Right lobe of liver (tissue), 6 donors: ENCODE measurements around the gene GRB7. TPM values are rescaled to one million over a fixed set of nuclear protein-coding genes. Genes with fewer than 3 reads are reported as not detected.
"Not testable (repeated sequence)": the region's sequence is repeated elsewhere in the genome, so short reads cannot be mapped to it uniquely, and the experiment has no call there.

Experiments used
- ATAC-seq, 4 donors: fragments of 200-7000 bp; cut with Tn5 transposase; one replicate each; pipeline ENCODE4 v1.9.1; 2020; ENCODE audit warnings: mild to moderate bottlenecking in 4 of 4, moderate library complexity in 4 of 4
- DNase-seq, 3 donors: peaks; one replicate each; pipeline ENCODE4 v3.0.0-alpha.2; 2020
- H3K27ac ChIP-seq, 3 donors: fragments of 200-600 bp; one replicate each; pipeline ENCODE4 v1.8.0; 2022
- H3K27me3 ChIP-seq, 2 donors: fragments of 200-600 bp; one replicate each; pipeline ENCODE4 v1.8.0; 2022
- H3K36me3 ChIP-seq, 4 donors: fragments of 200-600 bp; sonication (generic) in 1 of 4; one replicate each; pipeline versions ENCODE4 v1.5.1 to v1.8.0; 2017 to 2022; ENCODE audit warnings: control low read depth in 1 of 4
- H3K4me1 ChIP-seq, 4 donors: fragments of 200-600 bp; sonication (generic) in 1 of 4; one replicate each; pipeline versions ENCODE4 v1.5.1 to v1.8.0; 2017 to 2022; ENCODE audit warnings: control low read depth in 1 of 4
- H3K4me3 ChIP-seq, 3 donors: fragments of 200-600 bp; one replicate each; pipeline ENCODE4 v1.8.0; 2022
- H3K9me3 ChIP-seq, 4 donors: fragments of 200-600 bp; sonication (generic) in 1 of 4; one replicate each; pipeline versions ENCODE4 v1.5.1 to v1.8.0; 2017 to 2022; ENCODE audit warnings: control low read depth in 1 of 4
- CTCF ChIP-seq, 4 donors: fragments of 200-600 bp in 3 of 4; fragments of 450-650 bp in 1 of 4; IDR thresholded peaks; one replicate each; pipeline versions ENCODE4 v1.5.1 to v1.8.0; 2016 to 2022; ENCODE audit warnings: antibody characterized with exemption in 4 of 4, mild to moderate bottlenecking in 2 of 4
- POLR2A ChIP-seq: fragments of 450-650 bp; IDR thresholded peaks from one replicate; pipeline ENCODE4 v1.6.1; 2017; ENCODE audit warnings: antibody characterized with exemption, mild to moderate bottlenecking
- WGBS: methylation state at CpG from one replicate; pipeline ENCODE4 v1.1.6; 2018; ENCODE audit warnings: low coverage, low lambda C conversion rate; ENCODE audit not compliant: insufficient coverage; ENCODE audit errors: missing lambda C conversion rate; 5-methylcytosine and 5-hydroxymethylcytosine counted together
- intact Hi-C, 2 donors: fragments of 100-400 bp; cut with DNase I; formaldehyde crosslinking; loops; one replicate each; pipeline versions ENCODE4 v1.11.2 to v1.14.1; 2022
- total RNA-seq, 6 experiments: library from RNA; depleted of rRNA in 2 of 6; stranded (reverse); fragments of >200 nt in 2 of 6; fragmentation: NEBNext Ultra II Directional in 3 of 6; extraction: Animal tissue kit (Norgen Biotek cat#: 25700) in 3 of 6; gene quantifications; one replicate each; pipeline versions ENCODE4 v1.1.0 to v1.2.4, GENCODE V29; 2016 to 2023
- donor health status: DM: no; HTN: yes; CAD: no.
- donor health status: DM: no; HTN: no; CAD: no.
- donor health status: DM: no; HTN: no; CAD: no.
- donor health status: DM: no; HTN: yes; CAD: no.
- donor health status: DM: no; HTN: yes; CAD: no.

GRB7 gene
- total RNA-seq, 6 experiments from 2014 or later = 2.1 to 10.9 (median 7.5) TPM

- intact Hi-C loops = loop anchor here (10.0 kb wide), 2 partner anchors 111 to 201 kb away; partner anchors contain the start of gene STARD3 (in 1 of the 2)
- H3K36me3 ChIP-seq = peaks cover 0 to 33% (median 10%) of the 10 kb centered on the region in 4 donors
- no peak for TF ChIP-seq POLR2A
- TF ChIP-seq CTCF (IDR thresholded peaks at IDR 0.05) = no peak
These were observed 8.4 kb downstream of the GRB7 start for GRCh38 chr17:39746145-39746461.

GRCh38 chr17:39747745-39748144, 10.0 kb downstream of the GRB7 start:
- no peaks in the 10 kb centered on the region for H3K9me3 ChIP-seq
- no peak overlapping the region for H3K27ac ChIP-seq
- H3K4me1 ChIP-seq = peaks cover 0 to 4% (median 0%) of the 10 kb centered on the region in 4 donors
- H3K4me3 ChIP-seq = no peak overlapping the region
- WGBS = 100% methylated on average over 3 of the region's 4 CpGs
- TF ChIP-seq POLR2A (no peak), CTCF (IDR thresholded peaks at IDR 0.05) (no peak)
- ATAC-seq (no peak), DNase-seq (no peak)
- intact Hi-C loops = loop anchor here (10.0 kb wide), 2 partner anchors 113 to 203 kb away; partner anchors contain the start of gene STARD3 (in 1 of the 2)
- H3K36me3 ChIP-seq = peaks cover 0 to 27% (median 10%) of the 10 kb centered on the region in 4 donors
- no peaks in the 10 kb centered on the region for H3K27me3 ChIP-seq

More at GRCh38 chr17:39746145-39746461, 8.4 kb downstream of the GRB7 start:
- no peak overlapping the region for H3K27ac ChIP-seq
- no peak for ATAC-seq
- WGBS = 100% methylated on average over 1 of the region's 7 CpGs
- no peak overlapping the region for H3K4me3 ChIP-seq
- no peaks in the 10 kb centered on the region for H3K9me3 ChIP-seq
- no peaks in the 10 kb centered on the region for H3K27me3 ChIP-seq
- H3K4me1 ChIP-seq = peaks cover 0 to 4% (median 0%) of the 10 kb centered on the region in 4 donors
- DNase-seq = no peak

GRCh38 chr17:39748444-39749034, 10.8 kb downstream of the GRB7 start:
- not testable (repeated sequence) for ATAC-seq, H3K9me3 ChIP-seq, DNase-seq, H3K4me3 ChIP-seq, H3K4me1 ChIP-seq, H3K27me3 ChIP-seq, H3K27ac ChIP-seq
- H3K36me3 ChIP-seq = peaks cover 0 to 26% (median 10%) of the 10 kb centered on the region in 4 donors
- intact Hi-C loops = loop anchor here (10.0 kb wide), 2 partner anchors 114 to 204 kb away; partner anchors contain the start of gene STARD3 (in 1 of the 2)
- 83% methylated on average over 8 of the region's 8 CpGs for WGBS

- Histone ChIP-seq H3K27me3 (no peaks in the 10 kb centered on the region), H3K36me3 (peaks cover 0 to 10% (median 5%) of the 10 kb centered on the region in 4 donors), H3K4me1 (peaks cover 0 to 18% (median 2%) of the 10 kb centered on the region in 4 donors), H3K27ac (no peak overlapping the region), H3K9me3 (no peaks in the 10 kb centered on the region), H3K4me3 (no peak overlapping the region)
- DNase-seq (peak in 1 of 3 donors; percentile 50), ATAC-seq (no peak)
- intact Hi-C loops = loop anchor here (5.0 to 10.0 kb wide), 2 partner anchors 128 to 224 kb away; no protein-coding TSS in a partner anchor
- TF ChIP-seq POLR2A (no peak), CTCF (IDR thresholded peaks at IDR 0.05) (no peak)
- WGBS = 36% methylated on average over 6 of the region's 9 CpGs
These were observed 12.6 kb downstream of the GRB7 start for GRCh38 chr17:39750131-39751015.
